ENCODE results near the gene NEK4.
A peak's percentile ranks its signal among the peaks of the same experiment; 100 is the strongest.
"Not testable (repeated sequence)": the region's sequence is repeated elsewhere in the genome, so short reads cannot be mapped to it uniquely, and the experiment has no call there.

Gene NEK4

DNA sequence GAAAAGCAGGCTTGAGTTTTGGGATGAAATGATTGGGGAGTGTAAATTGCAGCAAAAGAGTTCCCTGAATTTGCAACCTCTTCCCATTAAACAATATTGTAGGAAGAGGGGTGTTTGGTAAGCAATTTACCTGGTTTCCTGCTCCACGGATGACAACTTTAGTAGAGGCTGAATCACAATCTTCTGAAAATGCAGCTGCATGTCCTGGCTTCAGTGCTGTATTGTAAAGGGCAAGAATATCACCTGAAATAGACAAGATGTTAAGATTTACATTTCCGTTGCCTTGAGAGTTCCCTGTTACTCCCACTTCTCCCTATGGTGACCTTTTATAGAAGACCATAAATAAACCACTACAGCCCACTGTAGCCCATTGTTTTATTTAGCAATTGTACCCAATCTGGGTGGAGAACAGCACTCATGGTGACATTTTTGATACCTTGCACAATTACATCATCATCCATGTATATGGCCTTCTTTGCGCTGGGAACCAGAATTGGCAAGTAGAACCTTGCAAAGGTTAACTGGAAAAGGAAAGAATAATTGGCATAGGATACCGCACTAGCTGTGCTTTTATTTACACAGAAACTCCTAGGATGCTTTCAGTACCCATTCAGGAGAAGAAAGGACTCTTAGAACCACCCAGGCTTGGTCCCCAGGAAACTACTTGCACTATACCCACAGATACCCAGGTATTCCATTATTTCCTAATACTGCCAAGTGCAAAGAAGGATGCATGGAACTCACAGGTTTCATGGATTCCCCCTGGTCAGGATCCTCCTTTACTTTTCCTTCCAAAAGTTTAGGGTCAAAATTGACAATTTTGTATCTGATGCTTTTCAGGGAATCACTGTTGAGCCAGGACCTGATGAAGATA is 74.7 kb downstream of the NEK4 start:
- no peak for DNase-seq

DNA sequence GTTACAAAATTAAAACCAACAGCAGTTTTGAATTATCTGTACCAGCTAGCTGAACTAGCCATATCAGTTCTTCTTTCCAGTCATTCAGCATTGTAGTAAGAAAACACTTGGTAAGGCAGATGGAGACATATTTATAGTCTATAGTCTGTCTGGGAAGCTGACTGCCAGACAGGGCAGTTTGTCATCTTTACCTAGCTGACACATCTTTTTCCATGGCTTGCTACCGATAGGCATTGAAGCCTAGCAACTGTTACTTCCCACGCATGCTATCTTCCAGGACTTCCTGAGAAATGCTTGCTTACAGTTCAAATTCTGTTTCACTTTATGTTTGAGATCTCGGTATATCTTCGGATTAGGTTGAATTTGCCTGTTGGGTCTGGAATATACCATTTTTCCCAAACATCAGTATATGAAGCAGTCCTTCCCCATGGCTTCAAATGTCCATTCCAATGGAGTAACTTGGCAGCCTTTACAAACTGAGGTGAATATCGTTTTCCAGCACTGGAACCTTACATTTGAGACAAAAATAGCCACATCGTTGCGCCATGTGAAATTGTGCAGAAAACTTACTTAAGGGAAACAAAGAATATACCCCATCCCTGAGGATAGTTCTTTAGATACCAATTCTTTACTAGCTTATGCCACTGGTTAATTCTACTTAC is 76.1 kb downstream of the NEK4 start:
- DNase-seq = no peak

DNA sequence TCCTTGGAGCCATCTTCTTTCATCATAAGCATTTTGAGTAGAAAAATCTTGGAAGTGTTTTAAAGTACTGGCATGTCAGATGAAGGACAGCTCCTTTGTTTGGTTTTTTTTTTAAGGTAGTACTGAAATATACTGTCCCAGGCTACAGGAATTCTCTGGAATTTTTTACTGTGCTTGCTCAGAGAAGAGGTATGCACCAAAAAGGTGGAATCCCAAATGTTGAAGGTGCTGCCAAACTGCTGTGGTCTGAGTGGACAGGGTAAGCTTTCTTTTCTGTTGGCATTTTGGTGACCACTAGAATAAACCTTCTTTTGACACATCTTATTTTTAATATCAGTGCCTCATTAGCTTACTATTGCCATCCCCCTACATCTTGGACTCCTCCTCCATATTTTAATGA is 77.7 kb downstream of the NEK4 start:
- no peak for DNase-seq

DNA sequence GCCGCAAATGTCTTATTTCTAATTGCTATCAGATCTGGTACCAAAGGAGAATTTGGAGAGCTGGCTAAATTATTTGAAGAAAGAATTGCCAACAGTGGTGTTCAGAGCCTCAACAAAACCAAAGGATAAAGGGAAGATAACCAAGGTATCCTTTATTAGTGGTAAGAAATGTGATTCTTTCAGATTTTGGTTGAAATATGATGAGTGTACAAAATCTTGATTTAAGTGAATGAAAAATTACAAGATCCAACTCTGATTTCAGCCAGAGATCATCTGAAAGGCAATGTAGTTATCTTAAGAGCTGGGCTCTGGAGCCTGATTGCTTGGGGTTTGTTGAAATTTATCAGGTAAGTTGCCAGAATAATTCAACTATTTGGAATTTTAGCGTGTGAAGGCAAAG is 80.2 kb downstream of the NEK4 start:
- no peak for DNase-seq

DNA sequence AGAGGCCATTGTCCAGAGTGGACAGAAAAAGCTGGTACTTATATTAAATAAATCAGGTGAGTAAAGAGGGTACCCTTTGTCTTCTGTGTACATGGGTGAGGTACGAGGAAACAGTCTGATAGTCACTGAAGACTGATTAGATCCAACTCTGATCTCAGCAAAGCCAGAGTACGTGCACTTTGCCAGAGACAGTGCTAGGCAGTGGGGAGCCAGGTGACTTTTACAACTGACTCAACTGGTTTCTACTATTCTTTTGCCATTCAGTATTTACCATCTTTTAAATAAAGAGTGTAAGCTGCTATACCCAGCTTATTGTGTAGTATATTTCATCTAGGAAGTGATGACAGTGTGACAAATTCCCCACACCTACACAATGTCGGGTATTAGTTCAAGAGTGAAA is 81.6 kb downstream of the NEK4 start:
- DNase-seq = no peak

DNA sequence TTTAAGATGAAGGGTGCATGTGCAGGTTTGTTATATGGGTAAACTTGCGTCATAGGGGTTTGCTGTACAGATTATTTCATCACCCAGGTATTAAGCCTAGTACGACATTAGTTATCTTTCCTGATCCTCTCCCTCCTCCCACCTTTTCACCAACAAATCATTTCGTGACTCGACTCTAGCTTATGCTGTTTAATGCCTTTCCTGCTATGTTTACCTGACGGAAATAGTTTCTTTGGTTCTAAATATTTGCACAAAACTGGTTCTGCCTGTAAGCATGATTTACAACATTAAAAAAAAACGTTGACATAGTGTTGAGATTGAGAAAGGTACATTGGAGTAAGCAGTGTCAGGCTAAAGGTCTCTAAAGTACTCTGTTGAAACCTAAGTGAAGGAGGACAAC is 82.5 kb downstream of the NEK4 start:
- DNase-seq = no peak

DNA sequence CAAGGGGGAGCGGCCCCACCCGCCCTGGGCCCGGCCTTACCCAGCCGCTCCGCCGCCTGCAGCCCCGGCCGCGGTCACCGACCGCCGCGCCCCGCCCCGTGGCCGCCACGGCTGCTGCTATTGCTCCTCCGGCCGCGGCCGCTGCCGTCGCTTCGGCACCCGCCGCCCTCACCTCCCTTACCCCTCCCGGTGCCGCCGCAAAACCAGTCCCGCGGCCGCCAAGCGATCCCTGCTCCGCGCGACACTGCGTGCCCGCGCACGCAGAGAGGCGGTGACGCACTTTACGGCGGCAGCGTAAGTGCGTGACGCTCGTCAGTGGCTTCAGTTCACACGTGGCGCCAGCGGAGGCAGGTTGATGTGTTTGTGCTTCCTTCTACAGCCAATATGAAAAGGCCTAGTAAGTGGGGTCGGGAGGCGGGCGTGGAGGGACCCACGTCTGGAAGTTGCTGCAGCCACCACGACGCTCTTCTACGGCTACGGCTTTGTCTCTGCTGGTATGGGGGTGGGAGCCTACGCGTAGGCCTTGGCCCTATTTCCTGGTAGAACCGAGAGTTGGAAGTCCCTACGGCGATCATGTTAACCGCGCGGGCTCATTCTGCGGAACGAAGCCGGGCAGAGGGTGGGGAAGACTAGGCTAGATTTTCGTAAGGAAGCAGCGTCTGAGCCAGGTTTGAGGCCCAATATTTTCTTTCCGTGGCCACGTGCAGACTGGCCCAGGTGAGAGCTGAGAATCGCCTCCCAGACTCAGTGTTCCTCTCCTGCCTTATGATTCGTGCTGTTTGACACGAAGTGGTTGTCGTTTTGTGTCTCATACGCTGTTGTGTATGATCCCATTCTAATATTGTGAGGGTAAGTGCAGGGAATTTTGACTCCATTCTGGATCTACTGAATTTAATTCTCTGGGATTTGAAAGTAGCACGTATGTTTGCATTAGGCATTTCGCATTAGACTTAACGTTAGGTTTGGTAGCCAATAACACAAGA is 84.7 kb downstream of the NEK4 start, which contains the start of the genes GNL3 and PBRM1:
GNL3 (plus strand) TSS at position 324 of the 983 bp plus-strand sequence; CDS start at position 385, 61 bp downstream.
PBRM1 (minus strand) TSS at position 205 of the 983 bp plus-strand sequence.
- peak; percentile 60 for DNase-seq

DNA sequence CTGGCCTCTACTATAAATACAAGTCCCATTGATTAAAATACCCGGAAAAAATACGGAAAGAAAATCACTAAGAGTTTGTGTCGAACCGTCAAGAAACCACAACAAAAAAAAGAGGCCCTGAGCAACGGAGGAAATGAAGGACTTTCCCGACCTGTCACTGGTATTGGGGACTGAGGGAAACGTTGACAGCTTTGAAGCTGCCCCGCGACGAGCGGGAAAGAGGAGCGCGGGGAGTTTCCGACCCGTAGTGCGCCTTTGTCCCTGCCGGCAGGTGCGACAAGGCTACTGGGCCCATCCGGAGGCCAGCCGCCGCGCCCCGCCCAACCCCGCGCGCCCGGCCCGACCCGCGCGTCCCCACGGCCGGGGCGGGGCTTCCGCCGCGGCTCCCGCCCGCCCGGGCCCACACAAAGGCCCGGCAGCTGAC is 85.4 kb downstream of the NEK4 start:
- no peak for DNase-seq

DNA sequence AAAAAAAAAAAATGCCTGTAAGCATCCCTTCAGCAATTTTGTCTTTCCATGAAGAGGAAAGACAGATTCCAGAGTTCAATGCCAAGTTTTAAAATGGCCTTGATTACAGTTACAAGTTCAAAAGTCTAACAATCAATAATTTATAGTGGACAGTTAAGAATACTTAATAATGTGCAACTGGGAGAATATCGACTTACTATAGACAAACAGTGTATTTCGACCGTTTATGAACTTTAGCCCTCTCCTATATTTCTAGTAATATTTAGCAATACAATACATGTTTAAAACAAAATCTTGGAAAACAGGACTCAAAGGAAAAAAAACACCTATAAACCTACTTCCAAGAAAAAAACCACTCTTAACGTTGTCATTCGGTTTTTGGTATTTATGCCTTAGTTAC is 86.6 kb downstream of the NEK4 start:
- DNase-seq = no peak

DNA sequence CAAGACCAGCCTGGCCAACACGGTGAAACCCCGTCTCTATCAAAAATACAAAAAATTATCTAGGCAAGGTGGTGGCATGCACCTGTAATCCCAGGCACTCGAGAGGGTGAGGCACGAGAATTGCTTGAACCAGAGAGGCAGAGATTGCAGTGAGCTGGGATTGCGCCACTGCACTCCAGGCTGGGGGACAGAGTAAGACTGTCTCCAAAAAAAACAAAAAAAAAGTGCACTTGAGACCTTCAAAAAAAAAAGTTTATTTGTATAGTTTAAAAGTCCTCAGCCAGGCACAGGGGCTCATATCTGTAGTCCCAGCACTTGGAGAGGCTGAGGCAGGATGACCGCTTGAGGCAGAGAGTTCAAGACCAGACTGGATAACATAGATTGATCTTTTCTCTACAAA is 87.1 kb downstream of the NEK4 start:
- no peak for DNase-seq

DNA sequence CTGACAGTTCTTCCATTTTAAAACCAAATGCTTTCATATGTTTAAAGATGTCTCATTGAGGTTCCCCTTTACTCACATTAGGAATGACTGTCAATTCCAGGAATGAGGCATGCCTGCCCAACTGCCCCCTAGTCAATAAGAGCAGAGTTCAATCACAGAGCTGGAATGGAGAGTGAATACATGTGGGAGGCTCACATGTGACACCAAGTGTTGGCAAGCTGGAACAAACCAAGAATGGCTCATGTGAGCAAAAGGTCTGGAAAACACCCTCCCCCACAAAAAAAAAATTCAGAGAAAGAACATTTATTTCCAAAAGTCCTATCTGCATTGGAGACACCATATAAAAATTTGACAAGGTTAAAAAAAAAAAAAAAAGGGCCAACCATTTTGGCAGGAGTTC is 88.7 kb downstream of the NEK4 start:
- no peak for DNase-seq

DNA sequence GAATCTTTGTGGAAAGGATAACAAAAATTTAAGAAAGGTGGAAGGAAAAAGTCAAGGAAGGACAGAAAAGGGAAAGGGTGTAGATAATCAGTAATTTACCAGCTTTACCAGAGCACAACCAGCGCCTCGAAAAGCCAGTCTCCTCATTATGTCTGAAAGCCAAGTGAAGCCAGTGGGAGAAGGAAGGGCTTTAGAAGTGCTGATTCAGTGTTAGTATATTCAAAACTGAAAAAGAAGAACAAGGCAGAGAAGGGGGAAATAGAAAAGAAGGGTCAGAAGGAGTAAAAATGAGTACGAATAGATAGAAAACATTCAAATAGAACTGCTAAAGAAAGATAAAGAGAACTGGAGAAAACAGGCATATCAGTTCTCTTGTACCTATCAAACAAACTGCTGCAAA is 89.1 kb downstream of the NEK4 start:
- no peak for DNase-seq

DNA sequence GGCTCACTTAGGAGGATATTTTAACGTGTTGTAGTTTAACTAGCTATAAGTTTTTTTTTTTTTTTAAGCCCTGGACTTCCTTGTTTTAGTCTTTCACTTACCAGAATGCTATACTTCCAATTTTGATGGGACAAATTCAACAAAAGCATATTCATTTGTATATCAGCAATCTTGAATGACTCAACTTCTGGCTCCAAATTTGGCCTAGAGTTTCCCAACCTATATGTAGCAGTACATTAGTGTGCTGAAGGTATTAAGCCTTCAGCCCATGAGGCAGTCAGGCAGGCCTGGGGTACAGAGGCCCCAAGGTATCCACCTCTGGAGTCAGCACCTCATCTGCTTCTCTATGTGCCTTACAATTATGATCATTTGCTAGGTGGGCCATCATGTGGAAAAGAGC is 90.9 kb downstream of the NEK4 start:
- DNase-seq = no peak

DNA sequence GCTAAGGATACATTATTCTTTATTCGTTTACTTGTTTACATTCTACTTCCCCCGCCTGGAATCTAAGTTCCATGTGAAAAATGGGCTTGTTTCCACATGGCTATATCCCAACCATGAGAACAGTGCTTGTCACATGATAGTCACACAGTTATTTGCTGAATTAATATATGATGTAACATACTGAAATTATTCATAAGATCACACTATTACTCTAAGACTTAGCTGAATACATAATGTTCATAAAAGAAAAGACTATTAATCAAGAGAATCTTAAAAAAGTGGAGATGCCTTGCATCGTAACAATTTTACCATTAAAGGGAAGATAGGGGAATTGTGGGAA is 91.6 kb downstream of the NEK4 start:
- no peak for DNase-seq

DNA sequence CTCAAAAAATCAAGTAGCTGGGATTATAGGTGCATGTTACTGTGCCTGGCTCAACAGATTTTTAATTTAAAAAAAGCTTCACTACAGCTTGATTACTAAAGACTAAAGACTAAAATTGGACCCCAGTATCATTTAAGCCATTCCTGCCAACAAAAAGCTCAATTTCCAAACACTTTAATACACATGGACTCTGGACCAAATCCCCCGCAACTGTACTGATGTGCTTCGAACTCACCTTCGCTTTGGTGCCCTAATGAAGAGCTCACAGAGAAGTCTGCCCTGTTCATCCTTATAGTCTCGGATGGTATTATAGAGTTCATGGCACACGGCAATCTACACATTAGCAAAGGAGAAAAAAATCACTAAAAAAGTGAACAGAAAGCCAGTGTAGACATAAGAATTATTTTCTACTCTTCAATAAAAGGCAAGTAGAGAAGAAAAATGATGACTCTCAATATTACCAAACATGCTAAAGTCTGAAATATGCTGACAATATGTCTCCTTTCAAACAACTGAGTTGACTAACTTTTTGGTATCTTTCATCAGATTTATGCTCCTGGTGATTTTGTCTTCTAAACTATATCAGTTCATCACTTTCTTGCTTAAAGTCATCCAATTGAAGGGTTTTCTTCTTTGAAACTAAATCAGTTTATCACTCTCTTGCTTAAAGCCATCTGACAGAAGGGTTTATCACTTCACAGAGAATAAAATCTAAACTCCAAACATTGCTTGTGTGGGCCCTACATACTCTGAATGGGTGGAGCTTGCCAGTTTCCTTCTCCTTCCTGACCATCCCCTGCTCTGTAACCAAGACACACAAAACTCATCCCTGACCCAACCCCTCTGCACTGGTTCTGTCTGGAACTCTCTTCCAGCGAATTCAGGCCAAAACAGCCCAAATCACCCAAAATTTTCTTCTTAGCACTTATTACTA is 92.2 kb downstream of the NEK4 start:
- no peak for DNase-seq

DNA sequence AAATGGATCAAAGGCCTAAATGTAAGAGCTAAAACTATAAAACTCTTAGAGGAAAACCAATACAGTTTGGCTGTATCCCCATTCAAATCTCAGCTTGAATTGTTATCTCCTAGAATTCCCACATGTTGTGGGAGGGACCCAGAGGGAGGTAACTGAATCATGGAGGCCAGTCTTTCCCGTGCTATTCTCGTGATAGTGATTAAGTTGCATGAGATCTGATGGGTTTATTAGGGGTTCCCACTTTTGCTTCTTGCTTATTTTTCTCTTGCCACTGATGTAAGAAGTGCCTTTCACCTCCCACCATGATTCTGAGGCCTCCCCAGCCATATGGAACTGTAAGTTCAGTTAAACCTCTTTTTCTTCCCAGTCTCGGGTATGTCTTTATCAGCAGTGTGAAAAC is 94.5 kb downstream of the NEK4 start:
- not testable (repeated sequence) for DNase-seq

DNA sequence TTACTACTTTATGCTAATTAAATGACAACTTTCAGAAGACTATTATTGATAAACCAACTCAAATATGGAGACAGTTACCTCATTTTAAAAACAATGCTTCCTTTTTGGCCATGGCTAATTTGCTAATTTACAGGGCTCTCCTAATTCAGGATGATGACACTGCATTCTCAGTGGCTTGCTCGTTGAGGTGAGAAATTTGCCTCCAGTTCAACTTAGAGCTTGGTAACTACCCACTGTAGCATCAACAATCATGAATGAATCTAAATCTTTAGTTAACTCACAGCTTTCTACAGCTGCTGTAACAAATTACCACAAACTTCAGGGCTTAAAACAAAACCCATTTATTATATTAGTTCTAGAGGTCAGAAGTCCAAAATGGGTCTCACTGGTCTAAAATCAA is 99.1 kb downstream of the NEK4 start:
- no peak for DNase-seq

DNA sequence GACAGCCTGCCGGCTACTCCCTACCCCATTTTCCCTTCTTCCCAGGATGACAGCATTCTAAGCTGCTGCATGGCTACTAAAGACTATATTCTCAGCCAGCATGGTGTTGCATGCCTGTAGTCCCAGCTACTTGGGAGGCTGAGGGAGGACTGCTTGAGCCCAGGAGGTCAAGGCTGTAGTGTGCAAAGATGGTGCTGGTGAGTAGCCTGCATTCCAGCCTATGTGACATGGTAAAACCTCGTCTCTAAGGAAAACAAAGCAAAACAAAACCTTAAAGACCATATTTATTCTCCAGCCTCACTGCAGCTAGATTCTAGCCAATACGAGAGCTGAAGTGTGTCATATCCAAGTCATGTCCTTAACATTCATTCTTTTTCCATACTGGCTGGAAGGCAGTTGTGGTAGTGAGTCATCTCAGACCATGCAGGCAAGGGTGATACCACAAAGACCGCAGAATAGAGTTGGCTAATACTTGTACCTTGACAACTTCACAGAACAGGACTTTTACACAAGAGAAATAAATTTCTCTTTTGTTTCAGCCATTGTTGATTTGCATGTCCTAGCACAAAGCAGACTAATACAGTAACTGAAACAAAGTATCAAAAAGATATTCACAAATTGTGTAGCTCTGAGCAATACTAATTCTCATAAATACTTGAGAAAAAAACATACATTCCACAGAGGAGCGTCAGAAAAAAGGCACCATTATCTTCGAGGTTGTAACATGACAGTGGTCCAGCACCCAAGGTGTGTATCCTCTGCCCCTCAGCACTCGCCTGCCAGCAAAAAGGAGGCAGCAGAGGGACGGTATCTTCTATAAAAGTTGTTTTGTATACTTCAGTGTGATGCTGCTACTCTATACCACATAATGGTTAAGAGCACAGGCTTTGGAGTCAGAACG is 99.9 kb downstream of the NEK4 start:
- no peak for DNase-seq

DNA sequence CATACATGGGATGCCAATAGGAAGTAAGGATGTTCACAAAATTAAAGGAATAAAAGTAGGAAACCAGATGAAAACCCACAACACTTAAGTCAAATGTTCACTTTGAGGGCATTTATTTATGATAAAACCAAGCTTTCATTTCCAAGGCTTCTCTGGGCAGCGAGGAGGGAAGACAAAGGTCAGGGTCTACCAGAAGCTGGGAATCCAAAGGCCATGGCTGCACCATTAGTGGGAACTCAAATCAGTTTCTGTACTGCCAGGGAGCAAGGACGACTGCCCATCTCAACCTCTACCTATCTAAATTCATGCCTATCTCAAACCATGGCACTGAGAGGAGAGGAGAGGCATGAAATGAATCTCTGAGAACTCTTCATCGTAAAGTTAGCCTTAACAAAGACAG is 107.6 kb downstream of the NEK4 start:
- no peak for DNase-seq

DNA sequence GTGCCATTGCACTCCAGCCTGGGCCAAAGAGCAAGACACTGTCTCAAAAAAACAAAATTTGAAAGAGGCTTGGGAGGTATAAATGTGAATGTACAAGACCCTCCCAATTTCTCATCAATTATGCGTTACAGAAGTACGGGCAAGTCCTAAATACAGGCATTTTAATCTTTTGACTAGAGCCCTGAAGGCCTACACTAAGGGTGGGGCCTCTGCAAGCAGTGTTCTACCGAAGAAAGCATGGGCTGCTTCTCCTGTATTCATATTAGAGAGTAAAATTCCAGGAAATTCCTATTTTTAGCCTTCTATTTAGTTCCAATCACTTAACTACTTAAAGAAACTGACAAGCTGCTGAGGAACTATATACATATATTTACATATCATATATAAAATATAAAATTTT is 110.7 kb downstream of the NEK4 start:
- DNase-seq = no peak

Measured in DMS 273 treated with DMSO at 0.1 percent for 48 hours (cell line).